ENCODE data around the gene TMEM87A.

DNA sequence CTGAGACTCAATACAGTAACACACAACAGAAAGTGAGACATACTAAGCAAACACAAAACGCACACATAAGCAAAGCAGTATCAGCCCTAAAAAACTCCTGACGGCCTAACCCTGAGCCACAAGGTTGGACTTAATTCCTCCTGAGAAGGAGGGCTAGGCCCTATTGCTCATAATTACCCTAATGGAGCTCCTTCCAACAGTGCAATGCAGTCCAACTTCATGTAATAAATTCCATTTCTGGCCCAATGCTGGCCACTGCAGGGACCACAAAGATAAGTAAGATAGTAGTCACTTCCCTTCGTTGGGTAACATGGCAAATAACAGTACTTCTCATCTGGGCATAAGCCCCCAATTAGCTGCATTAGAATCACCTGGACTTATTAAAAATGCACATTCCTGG, 69.3 kb downstream of the TMEM87A start:
- no peak for TF ChIP-seq EZH2phosphoT487 (IDR thresholded peaks at IDR 0.05; ENCODE audit: low read length)
- TF ChIP-seq, protein P1, sequence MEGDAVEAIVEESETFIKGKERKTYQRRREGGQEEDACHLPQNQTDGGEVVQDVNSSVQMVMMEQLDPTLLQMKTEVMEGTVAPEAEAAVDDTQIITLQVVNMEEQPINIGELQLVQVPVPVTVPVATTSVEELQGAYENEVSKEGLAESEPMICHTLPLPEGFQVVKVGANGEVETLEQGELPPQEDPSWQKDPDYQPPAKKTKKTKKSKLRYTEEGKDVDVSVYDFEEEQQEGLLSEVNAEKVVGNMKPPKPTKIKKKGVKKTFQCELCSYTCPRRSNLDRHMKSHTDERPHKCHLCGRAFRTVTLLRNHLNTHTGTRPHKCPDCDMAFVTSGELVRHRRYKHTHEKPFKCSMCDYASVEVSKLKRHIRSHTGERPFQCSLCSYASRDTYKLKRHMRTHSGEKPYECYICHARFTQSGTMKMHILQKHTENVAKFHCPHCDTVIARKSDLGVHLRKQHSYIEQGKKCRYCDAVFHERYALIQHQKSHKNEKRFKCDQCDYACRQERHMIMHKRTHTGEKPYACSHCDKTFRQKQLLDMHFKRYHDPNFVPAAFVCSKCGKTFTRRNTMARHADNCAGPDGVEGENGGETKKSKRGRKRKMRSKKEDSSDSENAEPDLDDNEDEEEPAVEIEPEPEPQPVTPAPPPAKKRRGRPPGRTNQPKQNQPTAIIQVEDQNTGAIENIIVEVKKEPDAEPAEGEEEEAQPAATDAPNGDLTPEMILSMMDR (IDR thresholded peaks at IDR 0.05; ENCODE audit: low read length): no peak

Data from MM.1S (cell line).